GM12878 (cell line): Measurements from ENCODE around the gene ETV6. TPM values are rescaled to one million over a fixed set of nuclear protein-coding genes. Genes with fewer than 3 reads are reported as not detected.
A peak's percentile ranks its signal among the peaks of the same experiment; 100 is the strongest.

Experiments
- ATAC-seq: fragments of 200-7000 bp; cut with Tn5 transposase; 3 replicates; pipeline ENCODE4 v1.9.1; 2020; ENCODE audit warnings: mild to moderate bottlenecking, moderate library complexity
- BruUV-seq: library from RNA; stranded (reverse); fragments of 400-500 nt; replicated peaks from 2 replicates; lab custom pipeline; 2021; lab: Mats Ljungman, UMichigan
- CTCF ChIA-PET: fragments of 300-600 bp; sonication (Branson Sonifier 250); formaldehyde crosslinking; extraction: SDS; loops from one replicate; lab custom pipeline; 2021; ENCODE audit warnings: inconsistent platforms; lab: Yijun Ruan, JAX
- POLR2A ChIA-PET: fragments of 350-600 bp; formaldehyde crosslinking; extraction: SDS; loops from one replicate; lab custom pipeline; 2021; ENCODE audit warnings: inconsistent platforms; lab: Charles Lee
- RAD21 ChIA-PET: fragments of 300-600 bp; sonication (Branson Sonifier 250); formaldehyde crosslinking; loops from one replicate; lab custom pipeline; 2023; ENCODE audit warnings: antibody characterized with exemption; ENCODE audit not compliant: unreplicated experiment; lab: Charles Lee
- SMC1A ChIA-PET: fragments of 300-600 bp; sonication (Branson Sonifier 250); formaldehyde crosslinking; loops from one replicate; lab custom pipeline; 2023; ENCODE audit not compliant: unreplicated experiment, uncharacterized antibody; lab: Charles Lee
- DNase-seq: peaks from one replicate; pipeline ENCODE4 v3.0.0-alpha.2; 2011; ENCODE audit warnings: low read depth, low spot score
- FAIRE-seq: peaks from 3 replicates; lab custom pipeline; 2011; peaks lifted over from hg19 to GRCh38; lab: Jason Lieb, UNC
- H2AFZ ChIP-seq: 2 replicates; pipeline ENCODE4 v1.6.0; 2011; ENCODE audit warnings: low read depth, low read length, control low read depth; ENCODE audit not compliant: control insufficient read depth
- H3K27ac ChIP-seq: 2 replicates; pipeline ENCODE4 v1.5.1; 2011; ENCODE audit warnings: control low read depth; ENCODE audit not compliant: control insufficient read depth, insufficient read depth
- H3K27me3 ChIP-seq, 2 experiments: replicated peaks in 1 of 2; 2 replicates each; pipeline versions ENCODE4 v1.6.0 to v1.6.1; 2011; ENCODE audit warnings: low read length in 1 of 2; ENCODE audit not compliant: control insufficient read depth in 2 of 2, insufficient read depth in 2 of 2
- H3K36me3 ChIP-seq, 2 experiments: 2 replicates each; pipeline ENCODE4 v1.5.1; 2011; ENCODE audit warnings: low read length in 1 of 2; ENCODE audit not compliant: control insufficient read depth in 2 of 2, insufficient read depth in 2 of 2
- H3K4me1 ChIP-seq: 2 replicates; pipeline ENCODE4 v1.6.1; 2011; ENCODE audit warnings: mild to moderate bottlenecking, low read length, moderate library complexity, mixed read lengths; ENCODE audit not compliant: control insufficient read depth, insufficient read depth
- H3K4me2 ChIP-seq: 2 replicates; pipeline ENCODE4 v1.6.0; 2011; ENCODE audit warnings: control low read depth; ENCODE audit not compliant: control insufficient read depth, insufficient read depth
- H3K4me3 ChIP-seq: fragments of 200-600 bp; sonication (generic); 2 replicates; pipeline ENCODE4 v1.5.1; 2016
- H3K79me2 ChIP-seq: 2 replicates; pipeline ENCODE4 v1.6.0; 2011; ENCODE audit warnings: low read length; ENCODE audit not compliant: control insufficient read depth, insufficient read depth
- H3K9ac ChIP-seq: 2 replicates; pipeline ENCODE4 v1.8.0; 2011; ENCODE audit warnings: low read length, control low read depth, mixed read lengths; ENCODE audit not compliant: control insufficient read depth, insufficient read depth
- H3K9me3 ChIP-seq: replicated peaks from 3 replicates; pipeline ENCODE4 v1.5.1; 2011; ENCODE audit warnings: mild to moderate bottlenecking, low read length; ENCODE audit not compliant: control insufficient read depth, insufficient read depth
- H4K20me1 ChIP-seq: 2 replicates; pipeline ENCODE4 v1.6.0; 2011; ENCODE audit not compliant: control insufficient read depth, insufficient read depth
- GABPA ChIP-seq: IDR thresholded peaks from 2 replicates; pipeline ENCODE4 v1.6.1; 2014; ENCODE audit warnings: antibody characterized with exemption, low read depth, mild to moderate bottlenecking, inconsistent platforms
- HDGF ChIP-seq: fragments of 450-650 bp; IDR thresholded peaks from 2 replicates; pipeline ENCODE4 v1.6.1; 2016; ENCODE audit warnings: antibody characterized with exemption
- MXI1 ChIP-seq: fragments of 150-350 bp; IDR thresholded peaks from 2 replicates; pipeline ENCODE4 v1.6.1; 2011; ENCODE audit warnings: low read depth, mild to moderate bottlenecking, inconsistent platforms, low read length, improper control_type of control experiment
- NFYB ChIP-seq: IDR thresholded peaks from 2 replicates; pipeline ENCODE4 v1.6.1; 2011; ENCODE audit warnings: low read depth, mild to moderate bottlenecking, low read length, improper control_type of control experiment, moderate library complexity; ENCODE audit not compliant: insufficient read depth
- RELA ChIP-seq: fragments of 450-650 bp; IDR thresholded peaks from 2 replicates; pipeline ENCODE4 v1.8.0; 2014; ENCODE audit warnings: borderline replicate concordance; ENCODE audit not compliant: partially characterized antibody
- WGBS: methylation state at CpG from one replicate; pipeline ENCODE4 v1.1.6; 2016; ENCODE audit warnings: low lambda C conversion rate; ENCODE audit not compliant: insufficient replicate concordance, insufficient coverage; ENCODE audit errors: missing lambda C conversion rate; 5-methylcytosine and 5-hydroxymethylcytosine counted together
- in situ Hi-C: fragments of 300-500 bp; cut with MboI; formaldehyde crosslinking; loops from 9 replicates; pipeline ENCODE4 v1.14.3; 2018; ENCODE audit warnings: mixed read lengths
- intact Hi-C: fragments of 100-400 bp; cut with micrococcal nuclease; formaldehyde crosslinking; loops from one replicate; pipeline ENCODE4 v1.14.2; 2022; ENCODE audit not compliant: unreplicated experiment
- polyA plus RNA-seq, 11 experiments: library from polyadenylated mRNA; depleted of rRNA in 4 of 11; unstranded in 6 of 11; stranded (reverse) in 5 of 11; fragments of >200 nt; fragmentation: Nextera tagmentation in 4 of 11; fragmentation: Illumina TruSeq in 1 of 11; extraction: Ambion mirVana in 4 of 11; extraction: Trizol in 1 of 11; gene quantifications; 1 replicate in 1 of 11; 2 replicates in 10 of 11; pipeline versions ENCODE4 v1.2.1 to v1.2.3, GENCODE V29; 2011 to 2016; ENCODE audit warnings: inconsistent platforms in 2 of 11, missing spikeins in 2 of 11, low read depth in 1 of 11
- total RNA-seq, 4 experiments: library from RNA; depleted of rRNA in 3 of 4; stranded (reverse); fragments of >200 nt in 3 of 4; fragmentation: Illumina TruSeq in 1 of 4; extraction: Trizol in 1 of 4; gene quantifications; 2 replicates each; pipeline versions ENCODE4 v1.2.1 to v1.2.3, GENCODE V29; 2013 to 2021
- TF ChIP-seq, protein P1 (sequence below): fragments of 450-650 bp; IDR thresholded peaks from 2 replicates; pipeline ENCODE4 v1.6.1; 2017; ENCODE audit warnings: mild to moderate bottlenecking, moderate library complexity

Gene ETV6
- total and polyA plus RNA-seq, 10 of the 15 experiments (the other 5 are each of a cell fraction or from before 2014, with no cell fraction given) = 6.6 to 74.8 (median 24.6) TPM

DNA sequence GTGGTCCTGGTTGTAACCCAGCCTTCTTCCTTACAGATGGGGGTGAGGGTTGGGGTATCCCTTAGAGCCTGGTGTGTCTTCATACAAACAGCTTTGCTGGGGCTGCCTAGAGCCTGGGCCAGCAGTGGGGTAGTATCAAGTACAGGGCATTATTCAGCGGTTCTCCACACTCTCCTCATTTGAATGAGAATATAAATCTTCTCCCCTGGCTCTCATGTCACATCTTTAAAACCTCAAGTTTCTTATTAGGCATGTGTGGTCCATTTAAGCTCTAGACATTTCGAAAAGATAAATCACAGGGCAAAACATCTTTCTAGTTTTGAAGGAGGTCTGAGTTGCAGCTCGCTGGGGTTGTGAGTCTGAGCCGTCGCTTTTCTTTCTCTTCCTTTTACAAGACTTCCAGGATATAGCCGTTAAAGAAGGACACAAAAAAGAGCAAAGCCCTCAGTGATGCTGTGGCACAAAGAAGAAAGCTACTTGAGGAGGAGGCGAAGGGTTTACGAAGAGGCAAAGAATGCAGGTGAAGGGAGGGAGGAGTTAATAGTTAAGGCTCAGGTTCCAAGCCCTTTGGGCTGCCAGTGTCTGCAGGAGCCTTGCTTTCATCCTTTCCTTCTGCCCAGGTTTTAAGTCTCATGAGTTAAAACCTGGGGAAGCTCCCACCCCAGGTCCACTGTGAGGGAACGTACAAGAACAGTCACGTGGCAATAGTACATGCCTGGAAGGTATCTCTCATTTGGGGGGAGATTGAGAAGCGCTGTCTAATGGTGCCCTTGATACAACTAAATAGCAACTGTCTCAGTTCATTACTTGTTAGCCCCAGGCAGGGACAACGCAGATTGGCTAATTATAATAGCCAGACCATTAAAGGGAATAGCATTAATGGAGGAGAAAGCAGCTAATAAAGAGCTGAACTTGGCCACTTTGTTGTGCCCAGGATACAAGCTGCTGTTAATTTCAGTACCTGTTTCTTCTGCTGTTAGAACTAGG, 94.2 kb downstream of the ETV6 start:
- 0 out of 2 replicates have a peak overlapping the region, but pooled peaks have one; percentile 14 for H3K4me3 ChIP-seq
- TF ChIP-seq, protein P1, sequence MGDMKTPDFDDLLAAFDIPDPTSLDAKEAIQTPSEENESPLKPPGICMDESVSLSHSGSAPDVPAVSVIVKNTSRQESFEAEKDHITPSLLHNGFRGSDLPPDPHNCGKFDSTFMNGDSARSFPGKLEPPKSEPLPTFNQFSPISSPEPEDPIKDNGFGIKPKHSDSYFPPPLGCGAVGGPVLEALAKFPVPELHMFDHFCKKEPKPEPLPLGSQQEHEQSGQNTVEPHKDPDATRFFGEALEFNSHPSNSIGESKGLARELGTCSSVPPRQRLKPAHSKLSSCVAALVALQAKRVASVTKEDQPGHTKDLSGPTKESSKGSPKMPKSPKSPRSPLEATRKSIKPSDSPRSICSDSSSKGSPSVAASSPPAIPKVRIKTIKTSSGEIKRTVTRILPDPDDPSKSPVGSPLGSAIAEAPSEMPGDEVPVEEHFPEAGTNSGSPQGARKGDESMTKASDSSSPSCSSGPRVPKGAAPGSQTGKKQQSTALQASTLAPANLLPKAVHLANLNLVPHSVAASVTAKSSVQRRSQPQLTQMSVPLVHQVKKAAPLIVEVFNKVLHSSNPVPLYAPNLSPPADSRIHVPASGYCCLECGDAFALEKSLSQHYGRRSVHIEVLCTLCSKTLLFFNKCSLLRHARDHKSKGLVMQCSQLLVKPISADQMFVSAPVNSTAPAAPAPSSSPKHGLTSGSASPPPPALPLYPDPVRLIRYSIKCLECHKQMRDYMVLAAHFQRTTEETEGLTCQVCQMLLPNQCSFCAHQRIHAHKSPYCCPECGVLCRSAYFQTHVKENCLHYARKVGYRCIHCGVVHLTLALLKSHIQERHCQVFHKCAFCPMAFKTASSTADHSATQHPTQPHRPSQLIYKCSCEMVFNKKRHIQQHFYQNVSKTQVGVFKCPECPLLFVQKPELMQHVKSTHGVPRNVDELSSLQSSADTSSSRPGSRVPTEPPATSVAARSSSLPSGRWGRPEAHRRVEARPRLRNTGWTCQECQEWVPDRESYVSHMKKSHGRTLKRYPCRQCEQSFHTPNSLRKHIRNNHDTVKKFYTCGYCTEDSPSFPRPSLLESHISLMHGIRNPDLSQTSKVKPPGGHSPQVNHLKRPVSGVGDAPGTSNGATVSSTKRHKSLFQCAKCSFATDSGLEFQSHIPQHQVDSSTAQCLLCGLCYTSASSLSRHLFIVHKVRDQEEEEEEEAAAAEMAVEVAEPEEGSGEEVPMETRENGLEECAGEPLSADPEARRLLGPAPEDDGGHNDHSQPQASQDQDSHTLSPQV = 0 out of 2 replicates have a peak, but pooled peaks have one; percentile 35
- TF ChIP-seq GABPA (no peak), MXI1 (no peak), HDGF (no peak), NFYB (no peak), RELA (no peak)
- no peaks in the 10 kb centered on the region for H4K20me1 ChIP-seq
- in situ Hi-C loops = no loop called here
- H3K27me3 ChIP-seq = no peaks in the 10 kb centered on the region
- peaks cover 88% of the 10 kb centered on the region for H3K4me1 ChIP-seq
- peaks cover 0 to 18% of the 10 kb centered on the region in 2 experiments; a peak in 3 of 4 replicates for H3K36me3 ChIP-seq
- POLR2A ChIA-PET = interaction anchor here (0.5 to 4.9 kb wide), 14 partner anchors 9 to 387 kb away, joined by 3 to 67 read pairs (median 4); no protein-coding TSS in a partner anchor
- intact Hi-C loops = no loop called here
- peak overlapping the region; percentile 13; the same call in 1 of the 2 replicates for H3K9ac ChIP-seq
- RAD21 ChIA-PET = interaction anchor here (0.7 to 16.8 kb wide), 17 partner anchors 8 to 289 kb away, joined by 3 to 399 read pairs (median 4); no protein-coding TSS in a partner anchor
- no peak for DNase-seq
- 70% methylated on average over 12 of the region's 12 CpGs for WGBS
- FAIRE-seq = no peak
- CTCF ChIA-PET = interaction anchor here (0.8 to 6.2 kb wide), 10 partner anchors 11 to 289 kb away, joined by 3 to 47 read pairs (median 3); no protein-coding TSS in a partner anchor
- no peak overlapping the region for H2AFZ ChIP-seq
- peaks cover 99% of the 10 kb centered on the region for H3K79me2 ChIP-seq
- peak overlapping the region; percentile 100 for H3K27ac ChIP-seq
- no TSS peak for BruUV-seq
- H3K4me2 ChIP-seq = peak overlapping the region; percentile 15
- H3K9me3 ChIP-seq = no peaks in the 10 kb centered on the region
- SMC1A ChIA-PET = interaction anchor here (0.8 to 35.4 kb wide), 16 partner anchors 17 to 289 kb away, joined by 3 to 1116 read pairs (median 4); partner anchors contain the start of gene ETV6
- ATAC-seq = no peak
